ENCODE data around the gene NKAIN2. TPM values are rescaled to one million over a fixed set of nuclear protein-coding genes. Genes with fewer than 3 reads are reported as not detected.

Gene NKAIN2
- total RNA-seq, 4 donors from 2014 or later: 0.31 to 0.58 (median 0.39) TPM; not detected in 1

DNA sequence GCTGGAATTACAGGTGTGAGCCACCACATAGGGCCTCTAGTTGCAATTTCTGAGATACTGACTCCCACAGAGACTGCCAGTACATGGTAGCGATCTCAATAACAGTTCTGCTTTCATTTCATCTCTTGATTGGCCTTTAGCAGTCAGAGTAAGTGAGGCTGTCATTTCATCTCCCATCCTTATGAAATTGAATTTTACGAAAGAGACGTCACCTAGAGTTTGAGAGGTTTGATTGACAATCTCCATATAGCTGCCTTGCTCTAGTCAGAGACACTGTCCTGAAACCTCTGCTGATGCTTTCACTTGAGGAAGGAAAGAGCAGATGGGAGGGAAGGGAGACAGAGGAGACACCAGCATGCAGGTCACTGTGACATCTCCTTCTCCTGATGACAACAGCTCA, 466.1 kb downstream of the NKAIN2 start:
- no peaks in the 10 kb centered on the region for H3K27me3 ChIP-seq
- no peaks in the 10 kb centered on the region for H3K4me1 ChIP-seq
- in situ Hi-C loops (cut with MboI; ENCODE audit: low sequenced_read_pairs in 4 of 4) (no loop called here), intact Hi-C loops (cut with DNase I; ENCODE audit: low total_unique reads) (no loop called here)
- TF ChIP-seq, protein P1, sequence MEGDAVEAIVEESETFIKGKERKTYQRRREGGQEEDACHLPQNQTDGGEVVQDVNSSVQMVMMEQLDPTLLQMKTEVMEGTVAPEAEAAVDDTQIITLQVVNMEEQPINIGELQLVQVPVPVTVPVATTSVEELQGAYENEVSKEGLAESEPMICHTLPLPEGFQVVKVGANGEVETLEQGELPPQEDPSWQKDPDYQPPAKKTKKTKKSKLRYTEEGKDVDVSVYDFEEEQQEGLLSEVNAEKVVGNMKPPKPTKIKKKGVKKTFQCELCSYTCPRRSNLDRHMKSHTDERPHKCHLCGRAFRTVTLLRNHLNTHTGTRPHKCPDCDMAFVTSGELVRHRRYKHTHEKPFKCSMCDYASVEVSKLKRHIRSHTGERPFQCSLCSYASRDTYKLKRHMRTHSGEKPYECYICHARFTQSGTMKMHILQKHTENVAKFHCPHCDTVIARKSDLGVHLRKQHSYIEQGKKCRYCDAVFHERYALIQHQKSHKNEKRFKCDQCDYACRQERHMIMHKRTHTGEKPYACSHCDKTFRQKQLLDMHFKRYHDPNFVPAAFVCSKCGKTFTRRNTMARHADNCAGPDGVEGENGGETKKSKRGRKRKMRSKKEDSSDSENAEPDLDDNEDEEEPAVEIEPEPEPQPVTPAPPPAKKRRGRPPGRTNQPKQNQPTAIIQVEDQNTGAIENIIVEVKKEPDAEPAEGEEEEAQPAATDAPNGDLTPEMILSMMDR (IDR thresholded peaks at IDR 0.05 in 4 of 5, conservative IDR thresholded peaks at IDR 0.05 in 1 of 5): no peak
- TF ChIP-seq POLR2A (IDR thresholded peaks at IDR 0.05): no peak
- H3K9me3 ChIP-seq: no peaks in the 10 kb centered on the region
- H3K27ac ChIP-seq: no peak overlapping the region
- DNase-seq (no peak), ATAC-seq (no peak)
- H3K36me3 ChIP-seq: no peaks in the 10 kb centered on the region
- H3K4me3 ChIP-seq: no peak overlapping the region

DNA sequence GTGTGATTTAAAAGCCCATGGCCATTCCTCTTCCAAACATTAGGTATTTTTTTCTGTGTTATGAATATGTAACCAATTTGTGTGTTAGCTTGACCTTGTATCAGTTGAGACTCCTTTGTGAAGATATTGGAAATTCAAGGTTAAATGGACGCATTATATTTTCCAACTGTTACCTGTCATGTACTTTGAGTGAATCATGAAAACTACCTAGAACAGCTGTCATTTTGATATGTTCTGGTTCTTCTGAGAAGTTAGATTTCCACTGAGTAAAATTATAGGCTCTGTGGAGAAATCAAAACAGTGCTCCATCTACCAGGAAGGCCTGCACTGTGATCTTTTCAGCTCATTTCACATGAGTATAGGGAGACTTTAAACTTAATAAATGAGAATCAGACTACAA, 470.0 kb downstream of the NKAIN2 start:
- Histone ChIP-seq H3K27ac (no peak overlapping the region), H3K9me3 (no peaks in the 10 kb centered on the region), H3K4me1 (no peaks in the 10 kb centered on the region), H3K27me3 (no peaks in the 10 kb centered on the region), H3K4me3 (no peak overlapping the region), H3K36me3 (no peaks in the 10 kb centered on the region)
- intact Hi-C loops (cut with DNase I; ENCODE audit: low total_unique reads) (no loop called here), in situ Hi-C loops (cut with MboI; ENCODE audit: low sequenced_read_pairs in 4 of 4) (no loop called here)
- ATAC-seq: no peak
- TF ChIP-seq POLR2A (IDR thresholded peaks at IDR 0.05): no peak
- TF ChIP-seq, protein P1 (IDR thresholded peaks at IDR 0.05 in 4 of 5, conservative IDR thresholded peaks at IDR 0.05 in 1 of 5): no peak
- no peak for DNase-seq

DNA sequence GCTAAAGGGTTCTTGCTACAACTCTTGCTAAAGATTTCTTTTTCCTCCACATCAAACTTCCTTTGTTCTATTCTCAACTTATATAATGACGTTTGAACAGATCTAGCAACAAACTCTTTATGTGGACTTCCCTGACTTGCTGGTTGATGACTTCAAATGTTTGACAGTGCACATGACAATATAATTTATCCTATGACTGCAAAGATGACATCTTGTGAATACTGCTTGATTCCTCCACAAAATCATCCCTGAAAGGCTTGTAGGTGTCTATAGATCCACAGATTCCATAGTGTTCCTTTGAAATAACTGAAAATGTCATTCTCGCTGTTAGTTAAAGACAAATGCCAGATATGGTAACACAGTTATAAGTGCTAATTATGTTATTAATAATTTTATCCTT, 478.9 kb downstream of the NKAIN2 start:
- Histone ChIP-seq H3K36me3 (no peaks in the 10 kb centered on the region), H3K4me3 (no peak overlapping the region), H3K27me3 (no peaks in the 10 kb centered on the region), H3K4me1 (no peaks in the 10 kb centered on the region), H3K9me3 (no peaks in the 10 kb centered on the region), H3K27ac (no peak overlapping the region)
- in situ Hi-C loops (cut with MboI; ENCODE audit: low sequenced_read_pairs in 4 of 4): no loop called here
- ATAC-seq (no peak), DNase-seq (no peak)
- intact Hi-C loops (cut with DNase I; ENCODE audit: low total_unique reads): no loop called here
- TF ChIP-seq, protein P1 (IDR thresholded peaks at IDR 0.05 in 4 of 5, conservative IDR thresholded peaks at IDR 0.05 in 1 of 5): no peak
- TF ChIP-seq POLR2A (IDR thresholded peaks at IDR 0.05): no peak

DNA sequence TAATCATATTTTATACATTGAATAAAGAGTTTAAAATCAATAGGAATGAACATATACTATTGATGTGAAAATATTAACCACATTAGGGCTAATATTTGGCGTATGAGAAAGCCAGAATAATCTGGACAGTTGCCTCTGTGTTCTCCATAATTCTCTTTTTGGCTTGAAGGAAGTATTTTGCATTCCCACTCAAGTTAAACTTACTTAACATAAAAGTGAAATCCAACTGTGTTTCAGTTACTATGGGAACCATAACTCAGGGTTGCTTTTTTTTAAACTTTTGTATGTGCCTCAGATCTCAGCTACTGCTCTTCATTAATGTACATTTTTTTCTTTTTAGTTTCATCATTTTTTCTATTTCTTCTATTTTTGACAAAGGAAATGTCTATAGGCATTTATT, 479.8 kb downstream of the NKAIN2 start:
- H3K4me1 ChIP-seq: no peaks in the 10 kb centered on the region
- H3K27me3 ChIP-seq: no peaks in the 10 kb centered on the region
- TF ChIP-seq POLR2A (IDR thresholded peaks at IDR 0.05): no peak
- TF ChIP-seq, protein P1 (IDR thresholded peaks at IDR 0.05 in 4 of 5, conservative IDR thresholded peaks at IDR 0.05 in 1 of 5): no peak
- H3K27ac ChIP-seq: no peak overlapping the region
- in situ Hi-C loops (cut with MboI; ENCODE audit: low sequenced_read_pairs in 4 of 4) (no loop called here), intact Hi-C loops (cut with DNase I; ENCODE audit: low total_unique reads) (no loop called here)
- no peak overlapping the region for H3K4me3 ChIP-seq
- DNase-seq: no peak
- ATAC-seq: no peak
- H3K9me3 ChIP-seq: no peaks in the 10 kb centered on the region
- no peaks in the 10 kb centered on the region for H3K36me3 ChIP-seq

DNA sequence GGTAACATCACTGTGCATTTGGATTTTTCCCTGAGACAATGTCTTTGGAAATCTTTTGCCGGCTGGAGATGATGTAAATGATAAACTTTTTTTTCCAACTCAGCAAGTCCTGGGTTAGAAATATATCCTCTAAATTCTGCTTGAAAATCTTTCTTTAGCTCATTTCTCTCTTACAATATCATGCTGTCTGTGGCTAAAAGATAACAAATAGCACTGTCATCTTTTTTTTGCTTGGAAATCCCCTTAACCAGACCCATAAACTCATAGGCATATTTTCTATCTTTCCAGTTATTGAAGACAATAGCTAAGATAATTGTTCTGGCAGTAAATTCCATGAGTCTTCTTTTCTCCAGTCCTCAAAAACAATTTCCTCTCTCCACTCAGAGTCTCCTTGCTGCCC, 481.5 kb downstream of the NKAIN2 start:
- intact Hi-C loops (cut with DNase I; ENCODE audit: low total_unique reads) (no loop called here), in situ Hi-C loops (cut with MboI; ENCODE audit: low sequenced_read_pairs in 4 of 4) (no loop called here)
- DNase-seq: no peak
- Histone ChIP-seq H3K36me3 (no peaks in the 10 kb centered on the region), H3K4me1 (no peaks in the 10 kb centered on the region), H3K27ac (no peak overlapping the region), H3K9me3 (no peaks in the 10 kb centered on the region), H3K27me3 (no peaks in the 10 kb centered on the region), H3K4me3 (no peak overlapping the region)
- ATAC-seq: no peak
- TF ChIP-seq POLR2A (IDR thresholded peaks at IDR 0.05): no peak
- TF ChIP-seq, protein P1 (IDR thresholded peaks at IDR 0.05 in 4 of 5, conservative IDR thresholded peaks at IDR 0.05 in 1 of 5): no peak
